ENCODE data around the gene ESR1.
"Not testable (repeated sequence)": the region's sequence is repeated elsewhere in the genome, so short reads cannot be mapped to it uniquely, and the experiment has no call there.

ESR1 gene

DNA sequence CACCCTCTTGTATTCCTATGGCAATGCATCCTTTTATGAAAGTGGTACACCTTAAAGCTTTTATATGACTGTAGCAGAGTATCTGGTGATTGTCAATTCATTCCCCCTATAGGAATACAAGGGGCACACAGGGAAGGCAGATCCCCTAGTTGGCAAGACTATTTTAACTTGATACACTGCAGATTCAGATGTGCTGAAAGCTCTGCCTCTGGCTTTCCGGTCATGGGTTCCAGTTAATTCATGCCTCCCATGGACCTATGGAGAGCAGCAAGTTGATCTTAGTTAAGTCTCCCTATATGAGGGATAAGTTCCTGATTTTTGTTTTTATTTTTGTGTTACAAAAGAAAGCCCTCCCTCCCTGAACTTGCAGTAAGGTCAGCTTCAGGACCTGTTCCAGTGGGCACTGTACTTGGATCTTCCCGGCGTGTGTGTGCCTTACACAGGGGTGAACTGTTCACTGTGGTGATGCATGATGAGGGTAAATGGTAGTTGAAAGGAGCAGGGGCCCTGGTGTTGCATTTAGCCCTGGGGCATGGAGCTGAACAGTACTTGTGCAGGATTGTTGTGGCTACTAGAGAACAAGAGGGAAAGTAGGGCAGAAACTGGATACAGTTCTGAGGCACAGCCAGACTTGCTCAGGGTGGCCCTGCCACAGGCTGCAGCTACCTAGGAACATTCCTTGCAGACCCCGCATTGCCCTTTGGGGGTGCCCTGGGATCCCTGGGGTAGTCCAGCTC lies 292.1 kb downstream of the ESR1 start:
- DNase-seq: no peak

DNA sequence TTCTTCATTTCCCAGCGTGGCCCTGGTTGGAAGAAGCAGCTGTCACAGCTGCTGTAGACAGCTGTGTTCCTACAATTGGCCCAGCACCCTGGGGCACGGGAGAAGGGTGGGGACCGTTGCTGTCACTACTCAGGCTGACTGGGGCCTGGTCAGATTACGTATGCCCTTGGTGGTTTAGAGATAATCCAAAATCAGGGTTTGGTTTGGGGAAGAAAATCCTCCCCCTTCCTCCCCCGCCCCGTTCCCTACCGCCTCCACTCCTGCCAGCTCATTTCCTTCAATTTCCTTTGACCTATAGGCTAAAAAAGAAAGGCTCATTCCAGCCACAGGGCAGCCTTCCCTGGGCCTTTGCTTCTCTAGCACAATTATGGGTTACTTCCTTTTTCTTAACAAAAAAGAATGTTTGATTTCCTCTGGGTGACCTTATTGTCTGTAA lies 292.7 kb downstream of the ESR1 start:
- peak; percentile 58 for DNase-seq

DNA sequence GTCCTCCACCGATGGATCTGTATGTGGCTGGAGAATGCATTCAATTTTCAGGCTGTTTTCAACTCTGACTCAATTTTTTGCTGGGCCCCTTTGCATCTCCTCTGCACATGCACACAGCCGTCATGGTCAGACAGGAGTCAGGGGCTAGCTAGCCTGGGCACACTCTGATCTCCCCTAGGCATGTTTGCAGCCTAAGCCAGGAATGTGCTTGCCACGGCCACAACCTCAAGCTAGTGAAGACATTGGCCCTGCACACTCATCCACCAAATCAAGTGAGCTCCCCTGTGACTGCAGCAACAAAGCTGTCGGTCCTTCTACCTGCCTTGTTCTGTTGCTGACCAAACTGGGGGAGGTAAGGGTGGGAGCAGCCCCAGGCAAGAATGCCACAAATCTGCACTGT lies 300.5 kb downstream of the ESR1 start:
- DNase-seq: no peak

DNA sequence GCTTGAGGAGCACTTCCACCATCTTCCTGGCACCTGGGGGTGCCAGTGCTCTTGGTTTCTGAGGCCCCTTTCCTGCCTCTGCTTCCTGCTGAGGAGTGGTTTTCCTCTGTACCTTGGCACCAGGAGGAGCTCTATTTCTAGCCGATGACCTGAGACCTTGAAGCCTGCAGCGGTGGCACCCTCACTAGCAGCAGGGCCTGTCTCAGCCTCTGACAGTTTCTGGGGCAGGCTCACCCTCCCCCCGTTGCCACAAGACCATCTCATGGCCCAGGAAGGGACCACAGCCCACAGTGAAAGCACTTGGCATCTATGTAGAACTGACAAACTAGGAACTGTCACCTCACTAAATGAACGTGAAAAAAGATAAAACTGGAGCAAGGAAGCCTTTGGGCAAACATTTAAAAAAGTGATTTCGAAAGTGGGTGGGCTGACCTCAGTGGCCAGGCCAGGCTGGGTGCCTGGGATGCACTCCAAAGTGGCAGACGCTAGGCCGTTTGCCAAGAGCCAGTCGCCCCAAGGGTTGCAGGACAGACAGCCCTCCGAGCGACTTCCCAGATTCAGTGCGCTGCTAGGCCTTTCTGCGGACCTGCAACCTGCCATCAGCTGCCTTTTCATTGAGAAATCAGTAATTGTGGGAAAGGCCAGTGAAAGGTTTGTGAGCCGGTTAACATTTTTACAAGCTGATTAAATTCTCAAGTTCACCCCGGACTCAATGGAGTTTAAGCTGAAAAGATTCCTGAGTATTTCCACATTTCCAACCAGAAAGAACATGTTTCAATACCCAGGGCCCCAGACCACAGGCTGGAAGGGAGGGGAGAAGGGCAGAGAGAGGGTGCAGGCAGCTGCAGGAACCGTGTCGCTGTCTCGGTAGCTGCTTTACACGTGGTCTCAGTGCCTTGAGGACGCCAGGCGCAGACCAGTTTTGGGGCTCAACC lies 303.7 kb downstream of the ESR1 start:
- DNase-seq: no peak

DNA sequence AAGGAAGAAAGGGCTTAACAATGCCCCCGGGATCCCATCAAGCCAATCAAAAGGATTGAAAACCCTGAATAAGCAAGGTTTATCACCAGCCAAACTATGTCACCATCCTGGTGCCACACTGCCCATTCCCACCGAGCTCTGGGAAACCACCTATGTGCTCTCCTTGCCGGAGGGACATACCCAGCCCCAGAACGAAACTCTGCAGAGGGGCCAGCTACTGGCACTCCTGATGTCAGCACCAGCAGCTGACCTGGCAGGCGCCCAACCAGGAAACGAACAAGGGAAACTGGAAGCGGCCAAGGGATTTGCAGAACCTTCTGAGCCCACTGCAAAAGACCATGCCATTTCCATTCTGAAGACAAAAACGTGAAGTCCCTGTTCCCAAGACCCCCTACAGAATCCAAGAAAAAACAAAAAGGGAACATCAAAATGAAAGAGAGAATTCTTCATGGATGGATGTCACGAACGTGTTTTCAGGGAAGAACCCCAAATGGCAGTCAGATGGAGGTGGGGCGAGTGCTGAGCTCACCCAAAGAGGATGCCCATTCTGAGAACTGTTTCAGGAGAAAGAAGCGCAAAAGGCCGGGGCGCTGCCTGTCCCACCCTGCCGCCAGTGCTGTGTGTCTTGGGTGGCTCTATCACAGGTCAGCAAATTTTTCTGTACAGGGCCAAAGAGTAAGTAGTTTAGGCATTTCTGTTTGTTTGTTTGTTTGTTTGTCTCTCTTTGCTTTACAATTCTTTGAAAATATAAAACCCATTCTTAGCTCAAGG lies 305.2 kb downstream of the ESR1 start:
- no peak for DNase-seq

DNA sequence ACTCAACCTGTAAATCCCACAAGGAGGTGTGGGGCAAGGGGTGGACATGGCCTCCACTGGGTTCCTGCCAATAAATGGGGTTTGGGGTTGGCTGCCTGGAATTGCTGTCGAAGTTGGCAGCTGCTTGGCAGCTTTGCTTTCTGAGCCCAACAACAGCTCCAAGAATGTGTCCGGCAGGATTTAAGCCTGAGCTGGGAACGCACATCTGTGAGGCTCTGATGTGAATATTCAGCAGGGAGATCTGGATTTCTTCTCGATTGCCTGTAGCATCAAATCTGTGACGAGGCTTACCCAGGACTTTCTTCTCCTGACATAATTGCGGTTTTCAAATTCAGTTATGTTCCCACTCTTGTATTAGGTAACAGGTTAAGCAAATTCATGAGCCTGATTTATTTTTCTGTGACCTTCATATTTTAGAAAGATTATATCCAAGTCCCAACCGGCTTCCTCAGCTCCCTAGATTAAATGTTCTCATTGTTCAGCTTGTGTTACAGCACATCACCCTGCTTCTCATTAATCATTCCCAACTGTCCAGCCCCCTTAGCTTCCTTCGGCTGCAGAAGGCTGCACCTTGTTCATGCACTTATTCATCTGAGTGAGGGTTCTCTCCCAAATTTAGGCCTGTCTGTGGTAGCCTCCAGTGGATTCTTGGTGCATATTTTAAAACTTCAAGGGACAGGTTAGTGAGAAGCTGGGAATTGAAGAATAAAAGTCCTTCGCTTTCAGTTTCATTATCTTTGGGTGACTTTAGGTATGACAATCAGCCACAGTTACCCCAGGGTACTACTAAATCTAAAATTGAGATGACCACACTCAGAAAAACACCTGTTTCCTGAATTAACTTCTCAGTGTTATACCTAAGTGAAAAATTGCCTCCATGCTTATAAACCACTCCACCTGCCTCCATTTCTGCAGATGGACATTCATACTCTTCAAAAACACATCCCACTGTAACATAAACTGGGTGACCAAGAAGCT lies 310.0 kb downstream of the ESR1 start:
- DNase-seq: no peak

DNA sequence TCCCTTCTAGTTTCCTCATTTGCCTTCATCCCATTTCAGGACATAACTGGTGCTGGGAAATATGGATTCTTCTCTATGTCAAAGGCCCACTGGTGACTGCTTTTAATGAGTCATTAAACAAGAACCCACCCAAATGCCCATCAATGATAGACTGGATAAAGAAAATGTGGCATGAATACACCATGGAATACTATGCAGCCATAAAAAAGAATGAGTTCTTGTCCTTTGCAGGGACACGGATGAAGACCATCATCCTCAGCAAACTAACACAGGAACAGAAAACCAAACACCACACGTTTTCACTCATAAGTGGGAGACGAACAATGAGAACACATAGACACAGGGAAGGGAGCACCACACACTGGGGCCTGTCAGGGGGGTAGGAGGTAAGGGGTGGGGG lies 310.7 kb downstream of the ESR1 start:
- DNase-seq: no peak

DNA sequence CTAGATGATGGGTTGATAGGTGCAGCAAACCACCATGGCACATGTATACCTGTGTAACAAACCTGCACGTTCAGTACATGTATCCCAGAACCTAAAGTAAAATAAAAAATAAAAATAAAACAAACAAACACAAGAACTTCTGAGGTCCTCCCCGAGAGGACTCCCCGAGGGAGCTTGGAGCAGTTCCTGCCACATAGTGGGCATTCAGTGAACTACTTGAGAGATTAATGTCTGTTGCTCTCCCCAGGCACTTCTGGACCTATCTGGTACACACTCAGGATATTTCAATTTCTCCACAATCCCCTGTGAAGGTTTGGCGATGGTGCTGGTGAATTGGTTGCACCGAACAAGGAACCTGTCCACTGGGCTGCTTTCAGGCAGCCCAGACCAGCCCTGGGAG lies 311.2 kb downstream of the ESR1 start:
- no peak for DNase-seq

DNA sequence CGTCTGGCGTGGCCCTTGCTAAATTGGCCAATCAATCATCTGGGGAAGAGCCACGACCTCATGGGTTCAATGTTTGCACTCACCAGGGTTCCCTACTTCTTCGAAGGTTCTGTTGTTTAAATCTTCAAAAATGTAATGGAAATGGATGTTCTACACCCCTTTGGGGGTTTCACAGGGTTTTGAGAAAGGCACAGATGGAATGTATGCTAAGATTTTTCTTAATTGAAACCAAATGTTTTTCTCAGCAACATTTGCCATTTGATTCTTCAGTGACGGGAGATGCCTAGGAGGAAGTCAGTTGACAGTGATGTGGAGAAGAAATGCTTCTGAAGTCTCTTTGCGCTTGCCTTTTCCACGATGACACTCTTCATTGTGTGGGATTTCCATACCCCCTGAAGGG lies 312.3 kb downstream of the ESR1 start:
- no peak for DNase-seq

DNA sequence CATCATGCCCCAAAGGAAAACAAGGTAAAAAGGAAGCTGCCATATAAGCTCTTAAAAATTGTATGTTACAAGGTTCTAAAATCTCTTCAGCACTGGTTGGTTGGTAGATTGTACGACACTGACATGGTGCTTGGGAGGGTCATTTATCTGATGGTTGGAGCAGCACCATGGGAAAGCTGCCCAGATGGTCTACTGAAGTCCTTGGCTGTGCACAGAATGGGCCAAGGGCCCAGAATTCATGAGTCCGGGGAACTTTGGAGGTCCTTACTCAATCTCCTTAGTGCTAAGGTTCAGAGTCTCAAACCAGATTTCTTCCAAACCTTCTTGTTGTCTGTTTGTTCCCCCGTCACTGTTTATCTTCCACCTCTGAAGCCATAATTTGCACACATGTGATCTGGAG lies 314.4 kb downstream of the ESR1 start:
- DNase-seq: no peak

DNA sequence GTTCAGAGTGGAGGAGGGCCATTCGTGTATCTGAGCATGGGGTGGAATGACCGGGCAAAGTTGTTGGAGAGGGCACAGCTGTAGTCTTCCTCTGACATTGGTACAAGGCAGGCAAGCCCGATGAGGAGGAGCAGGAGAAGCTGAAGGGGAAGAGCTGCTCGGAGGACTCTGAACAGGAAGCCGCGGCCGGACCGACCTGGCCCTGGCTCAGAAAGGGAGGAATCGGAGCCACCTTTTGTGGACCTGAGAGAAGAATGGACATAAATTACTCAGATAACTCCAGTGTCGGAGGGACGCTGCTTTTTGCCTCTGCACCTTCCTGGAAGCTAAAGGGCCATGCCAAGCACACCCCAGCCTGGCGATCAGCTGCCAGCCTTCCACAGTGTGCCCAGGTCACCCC lies 315.0 kb downstream of the ESR1 start:
- no peak for DNase-seq

DNA sequence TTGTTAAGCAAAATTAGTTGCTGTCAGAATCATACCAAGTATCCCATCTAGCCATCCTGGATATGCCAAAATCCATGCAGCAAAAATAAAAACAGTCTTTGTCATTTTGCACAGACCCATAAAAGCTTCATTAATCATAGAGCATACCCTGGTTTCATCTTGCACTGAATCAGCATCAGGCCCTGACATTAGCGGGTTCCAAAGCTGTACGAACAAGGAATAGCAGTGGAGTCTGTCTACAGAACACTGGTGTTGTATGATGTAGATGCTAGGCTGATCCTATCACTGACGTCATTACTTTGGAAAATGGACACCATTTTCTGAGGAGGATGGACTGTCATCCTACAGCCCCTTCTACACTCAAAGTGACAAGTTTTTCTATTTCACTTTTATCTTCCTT lies 315.6 kb downstream of the ESR1 start:
- no peak for DNase-seq

DNA sequence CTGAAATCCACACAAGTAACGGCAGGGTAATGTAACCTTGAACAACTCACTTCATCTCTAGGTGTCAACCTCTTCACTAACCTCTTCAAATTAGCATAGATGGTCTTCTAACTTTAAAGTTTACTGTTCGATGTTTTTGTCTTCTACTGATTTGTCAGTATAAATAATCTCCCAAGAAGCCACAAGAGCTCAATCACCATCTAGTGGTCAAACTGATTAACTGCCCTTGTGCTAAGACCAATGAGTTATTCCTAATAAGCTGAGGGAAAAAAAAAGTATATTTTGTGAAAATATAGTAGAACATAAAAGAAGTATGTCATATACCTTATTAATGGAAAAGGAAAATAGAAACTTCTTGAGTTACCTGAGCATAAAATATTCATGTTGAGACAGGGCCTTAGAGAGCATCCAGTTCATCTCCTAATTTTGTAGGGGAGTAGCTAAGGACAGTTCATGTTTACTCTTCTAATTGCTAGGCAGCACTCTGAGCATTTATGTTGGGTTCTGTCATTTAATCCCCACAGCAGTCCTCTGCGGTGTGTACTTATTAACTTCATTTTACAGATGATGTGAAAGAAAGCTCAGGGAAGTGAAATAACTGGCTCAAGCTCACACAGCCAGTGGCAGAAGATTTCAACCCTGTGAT lies 317.1 kb downstream of the ESR1 start:
- DNase-seq: peak; percentile 63

DNA sequence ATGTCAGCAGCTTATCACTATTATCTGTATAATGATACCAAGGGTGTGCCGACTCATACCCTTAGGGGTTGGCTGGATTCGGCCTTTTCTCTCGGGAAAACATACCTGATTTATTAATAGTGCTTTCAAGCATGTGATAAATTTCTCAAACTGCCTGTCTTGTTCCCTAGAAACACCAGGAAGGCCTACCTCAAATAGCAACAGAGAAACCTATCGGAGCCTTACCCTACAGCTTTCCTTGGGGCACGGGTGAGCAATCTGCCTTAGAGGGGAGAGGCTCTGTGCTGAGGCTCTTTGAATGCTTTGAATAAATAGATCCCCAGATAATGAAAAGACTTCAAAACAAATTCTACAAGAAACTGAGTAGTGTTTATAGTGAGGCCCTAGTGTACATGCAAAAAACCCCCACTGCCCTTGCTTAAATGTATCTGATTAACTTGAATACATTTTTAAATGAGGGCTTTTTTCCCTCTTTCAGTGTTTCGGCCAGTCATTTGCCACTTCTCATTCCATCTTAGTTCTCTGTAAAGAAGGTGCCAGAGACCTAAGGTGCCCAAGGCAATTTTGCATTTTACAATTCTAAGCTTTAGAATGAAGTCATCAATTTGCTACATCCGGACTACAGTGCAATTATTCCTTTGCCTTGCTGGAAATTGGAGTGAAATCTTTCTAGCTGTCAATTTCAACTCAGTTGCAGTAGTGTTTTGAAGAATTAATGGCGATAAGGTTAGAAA lies 320.1 kb downstream of the ESR1 start:
- DNase-seq: no peak

DNA sequence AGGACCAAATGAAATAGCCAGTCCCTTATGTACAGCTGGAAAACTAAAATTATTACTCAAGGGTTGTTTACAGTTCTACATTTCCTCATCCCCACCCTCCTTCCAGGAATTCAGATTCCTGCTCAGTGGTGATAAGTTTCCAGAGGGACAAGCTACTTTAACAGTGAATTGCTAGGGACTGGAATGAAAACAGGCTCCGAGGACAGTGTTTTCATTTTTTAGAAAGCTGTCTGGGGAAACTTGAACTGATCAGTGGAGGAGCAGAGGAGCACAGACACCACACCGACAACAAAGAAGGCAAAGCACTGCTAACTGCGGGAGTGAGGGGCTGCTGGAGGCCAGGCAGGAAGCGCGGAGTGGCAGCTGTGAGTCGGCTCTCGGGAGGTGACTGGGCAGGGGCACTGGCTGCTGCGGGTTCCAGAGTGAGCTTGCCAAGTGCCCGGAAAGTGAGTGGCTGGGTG lies 322.2 kb downstream of the ESR1 start:
- DNase-seq: peak; percentile 45

DNA sequence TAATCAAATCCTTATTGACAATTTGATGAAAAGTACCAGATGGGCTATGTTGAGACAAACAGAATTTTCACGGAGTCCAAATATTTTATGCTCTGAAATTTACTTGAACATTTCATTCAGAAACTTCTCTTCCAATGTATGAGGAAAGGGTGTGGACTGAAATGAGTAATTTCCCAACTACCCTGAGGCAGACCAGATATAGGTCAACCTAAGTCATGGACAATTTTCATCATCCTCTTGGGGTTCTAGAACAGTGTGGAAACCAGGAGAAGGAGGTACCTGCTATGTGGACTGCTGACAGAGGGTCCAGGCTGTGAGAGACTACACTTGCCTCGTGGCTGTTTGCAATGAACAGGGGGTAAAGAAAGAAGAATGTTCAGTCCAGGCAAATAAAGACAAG lies 323.0 kb downstream of the ESR1 start:
- DNase-seq: no peak

DNA sequence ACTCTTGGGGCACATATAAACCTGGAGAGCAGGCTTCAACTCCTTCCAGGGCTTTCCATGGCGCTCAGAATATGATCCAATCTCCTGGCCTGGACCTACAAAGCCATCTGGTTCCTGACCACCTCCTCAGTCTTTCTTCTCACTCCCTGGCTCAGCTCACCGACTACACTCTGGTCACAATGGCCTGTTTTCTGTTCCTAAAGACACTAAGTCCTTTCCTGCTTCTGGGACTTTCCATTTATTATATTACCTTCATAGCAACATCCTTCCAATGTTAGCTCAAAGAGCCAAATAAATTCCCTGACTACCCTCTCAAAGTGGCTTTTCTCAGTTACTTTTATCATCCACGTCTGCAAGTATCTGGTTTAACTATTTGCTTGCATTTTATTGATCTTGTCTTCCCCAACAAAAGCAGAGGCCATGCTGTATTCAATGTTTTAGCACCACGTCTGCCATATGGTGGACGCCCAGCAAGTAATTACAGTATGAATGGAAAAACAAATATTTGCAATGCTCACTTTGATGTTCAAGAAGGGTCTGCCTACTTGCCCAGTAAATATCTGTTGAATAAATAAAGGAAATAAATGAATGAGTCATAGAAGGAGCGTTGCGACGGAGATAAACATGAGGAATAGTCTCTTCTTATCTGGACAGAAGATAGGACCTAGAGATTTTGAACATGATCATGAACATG lies 328.4 kb downstream of the ESR1 start:
- DNase-seq: no peak

DNA sequence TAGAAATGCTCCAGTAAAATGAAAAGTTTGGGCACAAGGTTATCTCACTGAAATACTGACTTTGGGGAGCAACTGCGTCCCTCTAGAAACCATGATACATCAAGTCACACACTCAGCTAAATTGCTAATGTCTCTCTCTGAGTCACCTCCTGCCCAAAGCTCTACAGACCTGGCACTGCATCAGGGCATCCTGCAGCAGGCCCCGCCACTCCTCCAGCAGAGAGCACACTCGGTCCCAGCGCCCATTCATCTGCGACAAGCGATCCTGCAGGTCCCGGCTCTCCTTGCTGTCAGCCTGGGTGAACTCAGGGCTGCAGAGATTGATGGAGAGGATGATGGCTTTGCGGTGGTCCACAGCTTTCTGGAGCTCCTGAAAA lies 329.0 kb downstream of the ESR1 start:
- DNase-seq: no peak

DNA sequence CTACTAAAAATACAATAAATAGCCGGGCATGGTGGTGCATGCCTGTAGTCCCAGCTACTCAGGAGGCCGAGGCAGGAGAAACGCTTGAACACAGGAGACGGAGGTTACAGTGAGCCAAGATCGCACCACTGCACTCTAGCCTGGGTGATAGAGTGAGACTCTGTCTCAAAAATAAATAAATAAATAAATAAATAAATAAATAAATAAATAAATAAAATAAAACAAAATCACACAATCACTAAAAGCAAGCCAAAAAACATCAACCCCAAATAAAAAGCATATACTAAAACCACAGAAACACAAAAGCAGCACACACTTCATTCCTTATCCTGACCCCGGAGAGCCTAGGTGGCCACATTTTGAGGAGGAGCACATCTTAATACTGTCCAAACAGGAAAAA lies 330.9 kb downstream of the ESR1 start:
- DNase-seq: not testable (repeated sequence)

DNA sequence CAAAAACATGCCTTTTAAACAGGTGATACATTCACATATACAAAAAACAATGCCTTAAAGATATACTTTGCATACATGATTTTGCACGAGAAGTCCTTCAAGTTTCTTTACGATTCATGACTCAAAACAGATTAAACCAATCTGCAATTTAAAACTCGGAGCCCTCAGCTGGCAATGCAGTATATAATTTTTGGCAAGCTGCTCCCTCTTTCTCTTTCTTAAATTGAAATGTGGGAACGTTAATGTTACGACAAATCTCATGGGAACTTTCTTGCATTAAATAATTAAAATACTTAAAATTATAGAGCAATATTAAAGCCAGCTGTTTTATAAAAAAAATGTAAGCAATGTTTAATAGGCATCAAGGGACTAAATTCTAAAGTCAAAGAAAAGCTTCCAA lies 334.6 kb downstream of the ESR1 start:
- peak; percentile 6 for DNase-seq
